DMS53 treated with DMSO at 0.1 percent for 48 hours (cell line): Measurements from ENCODE around the gene ECSIT.
A peak's percentile ranks its signal among the peaks of the same experiment; 100 is the strongest.

Source experiments
- DNase-seq: peaks from one replicate; lab custom pipeline; 2025; ENCODE audit not compliant: unreplicated experiment; lab: John Stamatoyannopoulos, UW

The ECSIT gene

DNA sequence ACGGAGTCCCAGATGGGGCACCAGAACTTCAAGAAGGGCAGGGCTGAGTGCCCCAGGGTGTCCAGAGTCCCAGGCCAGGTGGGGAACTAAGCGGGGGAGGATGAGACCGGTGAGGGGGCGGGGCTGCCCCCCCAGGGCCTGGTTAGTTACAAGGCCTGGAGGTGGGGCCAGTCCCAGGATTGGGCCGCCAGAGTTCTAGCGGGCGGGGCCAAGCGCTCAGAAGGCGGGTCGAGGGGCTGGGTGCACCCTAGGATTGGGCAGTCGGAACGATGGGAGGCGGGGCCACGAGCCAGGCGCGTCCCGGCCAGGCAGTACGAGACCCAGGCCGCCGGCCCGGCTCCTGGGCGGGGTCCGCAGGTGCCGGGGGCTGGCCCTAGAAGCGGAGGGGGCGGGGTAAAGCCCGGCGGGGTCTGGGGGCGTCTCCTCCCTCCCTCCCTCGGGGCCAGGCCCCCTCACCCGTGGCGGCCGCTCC lies 23.9 kb downstream of the ECSIT start:
- peak; percentile 80 for DNase-seq

GRCh38 chr19:11504502-11505031 lies 24.4 kb downstream of the ECSIT start:
- no peak for DNase-seq

DNA sequence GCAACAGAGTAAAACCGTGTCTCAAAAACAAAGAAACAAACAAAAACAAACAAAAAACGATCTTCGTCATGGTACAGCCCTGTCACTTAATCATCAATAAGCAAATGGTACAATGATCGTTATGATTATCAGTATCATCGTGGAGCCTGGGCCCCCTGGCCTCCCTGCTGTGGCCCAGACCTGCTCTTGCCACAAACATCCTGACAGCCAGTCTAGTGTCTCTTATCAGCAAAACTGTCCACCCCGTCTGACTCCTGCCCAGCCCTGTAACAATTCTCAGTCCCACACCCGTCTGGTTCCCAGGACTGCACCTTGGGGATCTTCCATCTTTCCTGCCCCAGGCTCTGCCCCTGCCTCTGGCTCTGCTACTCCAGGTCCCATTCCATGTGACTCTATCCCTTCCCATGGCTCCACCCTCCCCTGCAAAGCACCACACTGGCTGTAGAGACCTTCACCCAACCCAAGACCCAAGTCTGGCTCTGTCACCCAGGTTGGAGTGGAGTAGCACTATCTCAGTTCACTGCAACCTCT lies 29.0 kb downstream of the ECSIT start:
- DNase-seq = no peak

DNA sequence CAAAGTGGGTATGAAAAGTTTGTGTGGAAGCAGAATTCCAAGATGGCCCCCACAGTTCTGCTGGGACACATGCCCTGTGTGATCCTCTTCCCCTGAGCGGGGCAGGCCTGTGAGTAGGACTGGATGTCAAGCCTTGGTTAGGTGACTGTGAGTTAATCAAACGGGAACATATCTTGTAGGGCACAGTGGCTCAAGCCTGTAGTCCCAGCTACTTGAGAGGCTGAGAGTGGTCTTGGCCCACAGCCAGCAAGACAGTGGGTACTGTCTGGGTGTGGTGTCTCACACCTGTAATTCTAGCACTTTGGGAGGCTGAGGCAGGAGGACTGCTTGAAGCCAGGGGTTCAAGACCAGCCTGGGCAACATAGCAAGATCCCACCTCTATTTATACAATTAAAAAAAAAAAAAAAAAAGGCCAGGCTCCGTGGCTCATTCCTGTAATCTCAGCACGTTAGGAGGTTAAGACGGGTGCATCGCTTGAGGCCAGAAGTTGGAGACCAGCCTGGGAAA lies 29.7 kb downstream of the ECSIT start:
- DNase-seq = no peak

DNA sequence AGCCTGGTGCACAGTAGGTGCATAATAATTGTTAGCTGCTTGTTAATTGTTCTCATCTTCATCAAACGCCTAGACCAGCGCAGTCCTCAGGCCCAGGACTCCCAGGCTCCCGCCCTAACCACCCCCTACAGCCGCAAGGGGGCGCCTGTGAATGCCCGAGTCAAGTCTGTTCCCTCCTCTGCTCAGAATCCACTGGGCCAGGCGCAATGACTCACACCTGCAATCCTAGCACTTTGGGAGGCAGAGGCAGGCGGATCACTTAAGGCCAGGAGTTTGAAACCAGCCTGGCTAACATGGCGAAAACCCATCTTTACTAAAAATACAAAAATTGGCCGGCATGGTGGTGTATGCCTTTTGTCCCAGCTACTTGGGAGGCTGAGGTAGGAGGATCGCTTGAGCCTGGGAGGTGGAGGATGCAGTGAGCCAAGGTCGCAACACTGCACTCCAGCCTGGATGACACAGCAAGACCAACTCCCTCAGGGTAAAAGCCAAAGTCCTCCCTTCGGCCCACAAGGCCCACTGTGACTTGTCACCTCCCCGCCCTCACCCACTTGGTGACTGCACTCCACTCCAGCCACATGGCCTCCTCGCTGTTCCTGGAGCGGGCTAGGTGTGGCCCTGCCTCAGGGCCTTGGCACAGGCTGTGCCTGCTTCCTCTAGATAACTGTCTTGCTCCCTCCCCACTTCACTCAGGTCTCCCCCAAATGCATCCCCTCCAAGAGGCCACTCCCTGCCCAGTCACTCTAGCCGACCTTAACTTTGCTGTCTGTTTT lies 32.4 kb downstream of the ECSIT start:
- DNase-seq = peak; percentile 8

DNA sequence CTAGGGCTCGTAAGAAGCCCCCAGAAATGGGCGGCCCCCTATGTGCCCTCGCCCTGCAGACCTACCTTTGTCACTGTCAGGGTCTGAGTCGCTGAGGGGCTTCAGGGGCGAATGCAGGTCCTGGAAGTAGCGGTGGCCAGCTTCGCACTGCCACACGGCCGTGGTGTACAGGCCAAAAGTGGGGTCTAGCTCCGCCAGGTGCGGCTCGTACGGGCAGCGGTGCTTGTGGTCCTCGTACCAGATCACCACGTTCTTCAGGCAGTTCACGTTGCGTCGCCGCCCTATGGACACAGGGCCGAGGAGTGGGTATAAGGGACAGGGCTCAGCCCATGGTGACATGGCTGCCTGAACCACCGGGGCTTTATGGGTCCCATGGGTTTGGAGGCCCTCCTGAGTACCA lies 33.0 kb downstream of the ECSIT start:
- DNase-seq = no peak

- DNase-seq = no peak
Measured at GRCh38 chr19:11495481-11495880, 33.5 kb downstream of the ECSIT start.

- DNase-seq = no peak
Measured at GRCh38 chr19:11494634-11495285, 34.2 kb downstream of the ECSIT start.

GRCh38 chr19:11489378-11489777 lies 39.6 kb downstream of the ECSIT start:
- DNase-seq = no peak

DNA sequence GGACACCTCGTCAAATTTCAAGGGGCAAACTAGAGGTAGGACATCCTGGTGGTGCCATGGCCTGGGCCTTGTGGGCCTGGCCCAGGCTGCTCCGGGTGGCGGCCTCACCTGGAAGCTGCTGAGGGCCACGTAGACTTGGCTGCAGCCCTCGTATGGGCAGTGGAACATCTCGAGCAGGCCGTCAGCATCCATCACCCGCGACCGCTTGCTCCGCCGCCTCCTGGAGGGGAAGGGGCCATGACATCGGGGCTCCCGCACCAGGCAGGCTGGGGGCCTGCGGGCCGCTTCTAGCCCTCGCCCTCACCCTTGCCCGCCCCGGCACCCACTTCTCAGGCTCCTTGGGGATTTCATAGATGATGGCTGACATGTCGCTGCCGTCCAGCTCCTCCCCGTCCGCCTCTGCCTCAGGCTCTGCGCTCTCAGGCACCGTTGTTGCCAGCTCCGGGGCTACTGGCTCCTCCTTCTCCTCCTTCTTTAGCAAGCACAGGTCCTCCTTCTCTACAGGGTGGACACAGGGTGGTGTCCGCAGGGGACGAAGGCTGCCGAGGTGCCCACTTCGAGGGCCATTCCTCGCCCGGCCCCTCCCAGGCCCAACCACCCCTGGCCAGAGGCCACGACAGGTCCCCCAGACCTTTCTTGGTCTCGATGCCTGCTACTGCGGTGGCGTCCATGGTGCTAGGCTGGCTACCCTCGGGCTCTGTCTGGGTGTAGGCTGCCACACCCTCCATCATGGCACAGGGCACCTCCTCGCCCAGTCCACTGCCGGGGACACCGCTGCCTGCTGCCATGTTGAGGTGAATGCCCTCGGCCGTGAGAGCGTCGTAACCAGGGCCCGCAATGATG lies 42.1 kb downstream of the ECSIT start:
- DNase-seq = no peak

- no peak for DNase-seq
Measured at GRCh38 chr19:11485245-11485837, 43.6 kb downstream of the ECSIT start.

GRCh38 chr19:11483366-11484111 lies 45.4 kb downstream of the ECSIT start:
- no peak for DNase-seq

- peak; percentile 46 for DNase-seq
Measured at GRCh38 chr19:11482384-11483050, 46.4 kb downstream of the ECSIT start.

DNA sequence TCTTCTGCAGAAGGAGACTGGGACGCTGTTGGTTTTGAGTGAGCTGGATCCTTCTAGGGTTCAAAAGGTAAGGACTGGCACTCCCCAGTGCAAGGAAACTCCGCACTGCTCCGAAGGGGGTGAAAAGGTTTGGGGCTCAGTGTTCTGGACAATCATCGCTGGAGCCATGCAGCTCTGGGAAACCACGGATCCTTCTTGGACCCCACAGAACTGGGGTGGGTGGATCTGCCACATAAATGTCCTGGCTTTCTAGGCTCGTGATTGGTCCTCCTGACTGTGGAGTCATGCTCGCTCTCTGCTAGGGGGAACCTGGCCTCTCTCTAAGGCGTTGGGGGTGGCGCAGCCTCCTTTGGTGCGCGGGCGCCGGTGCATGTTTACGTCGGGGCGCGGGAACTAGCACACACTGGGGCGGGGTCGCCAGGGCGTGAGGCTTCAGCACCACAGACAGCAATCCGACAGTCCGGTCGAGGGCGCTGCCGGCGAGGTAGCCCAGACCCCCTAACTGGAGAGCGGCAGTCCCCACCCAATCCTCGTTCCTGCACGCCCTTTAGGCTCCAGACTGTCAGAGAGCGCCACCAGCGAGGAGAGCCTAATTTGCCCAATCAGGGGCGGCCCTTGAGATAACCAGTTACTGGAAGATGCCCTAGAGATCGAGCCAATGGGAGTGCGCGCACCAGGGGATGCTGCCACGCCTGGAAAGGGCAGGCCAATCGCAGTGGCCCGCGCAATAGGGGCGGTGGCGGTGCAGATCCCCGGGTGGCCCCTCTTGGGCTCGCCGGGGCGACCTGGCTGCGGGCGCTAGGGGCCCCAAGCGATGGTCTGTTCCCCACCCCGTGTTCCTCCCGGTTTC lies 47.2 kb downstream of the ECSIT start:
- DNase-seq = peak; percentile 84

DNA sequence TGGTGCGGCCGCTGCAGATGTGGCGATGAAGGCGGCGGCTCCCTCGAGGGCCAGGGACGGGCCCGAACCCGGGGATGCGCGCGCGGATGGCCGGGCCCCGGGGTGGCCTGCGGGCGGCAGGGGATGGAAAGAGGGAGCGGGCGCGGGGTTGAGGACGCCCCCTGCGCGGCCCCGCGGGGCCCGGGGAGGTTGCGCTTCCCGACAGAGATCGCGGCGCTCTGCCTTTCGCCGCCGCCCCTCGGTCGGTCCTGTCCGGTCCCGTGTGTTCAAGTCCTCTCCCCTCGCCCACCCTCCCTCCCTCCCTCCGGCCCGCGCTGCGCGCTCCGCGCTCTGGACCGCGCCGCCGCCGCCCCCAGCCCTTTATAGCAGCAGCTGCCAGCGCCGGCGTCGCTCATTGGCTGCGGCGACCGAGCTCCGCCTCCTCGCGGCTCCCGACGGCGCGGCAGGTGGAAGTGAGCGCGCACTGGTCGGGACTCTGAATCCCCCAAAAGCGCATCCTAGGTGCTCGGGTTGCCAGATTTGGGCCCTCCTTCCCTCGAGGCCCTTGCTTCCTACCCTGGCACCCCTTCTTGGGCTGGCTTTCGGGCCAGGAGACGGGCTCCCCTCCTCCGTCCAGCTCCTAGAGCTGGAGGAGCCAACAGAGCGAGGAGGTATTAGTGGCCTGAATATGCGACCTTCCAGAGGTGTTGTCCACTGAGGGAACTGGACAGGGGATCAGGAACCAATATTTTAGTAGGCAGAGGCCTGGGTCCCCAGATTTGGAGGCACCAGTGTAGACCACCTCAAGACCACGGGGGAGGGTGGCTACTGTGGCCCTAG lies 48.0 kb downstream of the ECSIT start, which contains the start of gene ELAVL3:
ELAVL3 (minus strand) TSS at position 332 of the 819 bp plus-strand sequence. CDS start 438 bp downstream, outside the sequence.
- DNase-seq = no peak

- DNase-seq = no peak
Measured at GRCh38 chr19:11479898-11480714, 48.8 kb downstream of the ECSIT start.
